ENCODE measurements around the gene RPP25.

Gene RPP25

GRCh38 chr15:74956648-74957475 is at the start of gene RPP25:
TSS of gene RPP25 (minus strand) at chr15:74956772. CDS start at chr15:74956583, 189 bp downstream.
- peaks cover 79% of the 10 kb centered on the region for H3K27me3 ChIP-seq
- no peaks in the 10 kb centered on the region for H3K36me3 ChIP-seq
- H3K9me3 ChIP-seq = no peaks in the 10 kb centered on the region
- peaks cover 23 to 38% of the 10 kb centered on the region in 2 experiments for H3K4me1 ChIP-seq (ENCODE audit: control insufficient read depth in 1 of 2, insufficient read depth in 1 of 2, low read depth in 1 of 2, low read length in 1 of 2)
- TF ChIP-seq CTCF (IDR thresholded peaks at IDR 0.05) = peak; percentile 13
- H3K27ac ChIP-seq = peak within 1 kb of the TSS; percentile 39
- peak within 1 kb of the TSS; percentile 62 to 78 for H3K4me3 ChIP-seq (ENCODE audit: low read depth in 1 of 2, low read length in 1 of 2)

GRCh38 chr15:75002398-75002797 is 45.8 kb upstream of the RPP25 start:
- Histone ChIP-seq H3K4me1 (ENCODE audit: control insufficient read depth in 1 of 2, insufficient read depth in 1 of 2, low read depth in 1 of 2, low read length in 1 of 2) (no peaks in the 10 kb centered on the region), H3K9me3 (no peaks in the 10 kb centered on the region), H3K27ac (no peak overlapping the region), H3K4me3 (ENCODE audit: low read depth in 1 of 2, low read length in 1 of 2) (no peak overlapping the region), H3K36me3 (no peaks in the 10 kb centered on the region), H3K27me3 (peaks cover 18% of the 10 kb centered on the region)
- TF ChIP-seq CTCF (IDR thresholded peaks at IDR 0.05) = no peak

- TF ChIP-seq CTCF (IDR thresholded peaks at IDR 0.05) = no peak
- H3K9me3 ChIP-seq = no peaks in the 10 kb centered on the region
- H3K4me3 ChIP-seq (ENCODE audit: low read depth in 1 of 2, low read length in 1 of 2) = no peak overlapping the region
- H3K27me3 ChIP-seq = peaks cover 29% of the 10 kb centered on the region
- no peaks in the 10 kb centered on the region for H3K4me1 ChIP-seq (ENCODE audit: control insufficient read depth in 1 of 2, insufficient read depth in 1 of 2, low read depth in 1 of 2, low read length in 1 of 2)
- H3K27ac ChIP-seq = no peak overlapping the region
- no peaks in the 10 kb centered on the region for H3K36me3 ChIP-seq
Measured at GRCh38 chr15:75001310-75001709, 44.7 kb upstream of the RPP25 start.

- H3K27me3 ChIP-seq = peaks cover 66% of the 10 kb centered on the region
- H3K4me3 ChIP-seq (ENCODE audit: low read depth in 1 of 2, low read length in 1 of 2) = no peak overlapping the region
- no peak overlapping the region for H3K27ac ChIP-seq
- H3K36me3 ChIP-seq = no peaks in the 10 kb centered on the region
- H3K9me3 ChIP-seq = no peaks in the 10 kb centered on the region
- no peak for TF ChIP-seq CTCF (IDR thresholded peaks at IDR 0.05)
- peaks cover 8 to 10% of the 10 kb centered on the region in 2 experiments for H3K4me1 ChIP-seq (ENCODE audit: control insufficient read depth in 1 of 2, insufficient read depth in 1 of 2, low read depth in 1 of 2, low read length in 1 of 2)
Measured at GRCh38 chr15:74997543-74997942, 41.0 kb upstream of the RPP25 start.

GRCh38 chr15:74997141-74997540 is 40.6 kb upstream of the RPP25 start:
- Histone ChIP-seq H3K9me3 (no peaks in the 10 kb centered on the region), H3K4me1 (ENCODE audit: control insufficient read depth in 1 of 2, insufficient read depth in 1 of 2, low read depth in 1 of 2, low read length in 1 of 2) (peaks cover 8 to 10% of the 10 kb centered on the region in 2 experiments), H3K4me3 (ENCODE audit: low read depth in 1 of 2, low read length in 1 of 2) (no peak overlapping the region), H3K27me3 (peaks cover 70% of the 10 kb centered on the region), H3K27ac (no peak overlapping the region), H3K36me3 (no peaks in the 10 kb centered on the region)
- no peak for TF ChIP-seq CTCF (IDR thresholded peaks at IDR 0.05)
